Fibroblast of lung (primary cell): ENCODE measurements around the gene MYLK.

Source experiments
- EZH2 ChIP-seq: IDR thresholded peaks from 2 replicates; pipeline ENCODE4 v1.5.1; 2012; ENCODE audit warnings: low read length, control low read depth, mild to moderate bottlenecking; ENCODE audit errors: missing control alignments
- TF ChIP-seq, protein P1 (sequence below), 2 donors: IDR thresholded peaks in 1 of 2; conservative IDR thresholded peaks in 1 of 2; 1 replicate in 1 of 2; 2 replicates in 1 of 2; pipeline ENCODE4 v1.5.1; 2011 to 2012; ENCODE audit warnings: low read length in 2 of 2, control low read depth in 1 of 2, inconsistent platforms in 1 of 2, low read depth in 1 of 2, mild to moderate bottlenecking in 1 of 2

GRCh38 chr3:123774474-123774873, 109.7 kb downstream of the MYLK start:
- TF ChIP-seq, protein P1, sequence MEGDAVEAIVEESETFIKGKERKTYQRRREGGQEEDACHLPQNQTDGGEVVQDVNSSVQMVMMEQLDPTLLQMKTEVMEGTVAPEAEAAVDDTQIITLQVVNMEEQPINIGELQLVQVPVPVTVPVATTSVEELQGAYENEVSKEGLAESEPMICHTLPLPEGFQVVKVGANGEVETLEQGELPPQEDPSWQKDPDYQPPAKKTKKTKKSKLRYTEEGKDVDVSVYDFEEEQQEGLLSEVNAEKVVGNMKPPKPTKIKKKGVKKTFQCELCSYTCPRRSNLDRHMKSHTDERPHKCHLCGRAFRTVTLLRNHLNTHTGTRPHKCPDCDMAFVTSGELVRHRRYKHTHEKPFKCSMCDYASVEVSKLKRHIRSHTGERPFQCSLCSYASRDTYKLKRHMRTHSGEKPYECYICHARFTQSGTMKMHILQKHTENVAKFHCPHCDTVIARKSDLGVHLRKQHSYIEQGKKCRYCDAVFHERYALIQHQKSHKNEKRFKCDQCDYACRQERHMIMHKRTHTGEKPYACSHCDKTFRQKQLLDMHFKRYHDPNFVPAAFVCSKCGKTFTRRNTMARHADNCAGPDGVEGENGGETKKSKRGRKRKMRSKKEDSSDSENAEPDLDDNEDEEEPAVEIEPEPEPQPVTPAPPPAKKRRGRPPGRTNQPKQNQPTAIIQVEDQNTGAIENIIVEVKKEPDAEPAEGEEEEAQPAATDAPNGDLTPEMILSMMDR (conservative IDR thresholded peaks at IDR 0.05 in 1 of 2, IDR thresholded peaks at IDR 0.05 in 1 of 2; ENCODE audit: low read depth in 1 of 2, low read length in 2 of 2), result no peak
- TF ChIP-seq EZH2, result no peak
